ENCODE data around the gene SEMA5B.

Gene SEMA5B

DNA sequence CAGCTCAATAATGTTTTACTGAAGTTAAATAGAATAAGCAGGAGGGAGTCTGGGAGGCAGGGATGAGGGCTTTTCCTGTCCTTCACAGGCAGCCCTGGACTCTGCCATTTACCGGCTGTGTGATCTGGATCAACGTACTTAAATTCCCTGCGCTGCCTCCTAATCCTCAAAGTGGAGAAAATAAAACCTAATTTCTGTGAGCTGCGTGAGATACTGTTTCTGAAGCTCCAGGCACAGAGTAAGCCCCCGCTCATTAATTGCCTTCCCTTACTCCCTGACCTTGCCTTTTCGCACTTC lies 39.0 kb upstream of the SEMA5B start:
- no peak for DNase-seq (ENCODE audit: low read depth)
- TF ChIP-seq, protein P1, sequence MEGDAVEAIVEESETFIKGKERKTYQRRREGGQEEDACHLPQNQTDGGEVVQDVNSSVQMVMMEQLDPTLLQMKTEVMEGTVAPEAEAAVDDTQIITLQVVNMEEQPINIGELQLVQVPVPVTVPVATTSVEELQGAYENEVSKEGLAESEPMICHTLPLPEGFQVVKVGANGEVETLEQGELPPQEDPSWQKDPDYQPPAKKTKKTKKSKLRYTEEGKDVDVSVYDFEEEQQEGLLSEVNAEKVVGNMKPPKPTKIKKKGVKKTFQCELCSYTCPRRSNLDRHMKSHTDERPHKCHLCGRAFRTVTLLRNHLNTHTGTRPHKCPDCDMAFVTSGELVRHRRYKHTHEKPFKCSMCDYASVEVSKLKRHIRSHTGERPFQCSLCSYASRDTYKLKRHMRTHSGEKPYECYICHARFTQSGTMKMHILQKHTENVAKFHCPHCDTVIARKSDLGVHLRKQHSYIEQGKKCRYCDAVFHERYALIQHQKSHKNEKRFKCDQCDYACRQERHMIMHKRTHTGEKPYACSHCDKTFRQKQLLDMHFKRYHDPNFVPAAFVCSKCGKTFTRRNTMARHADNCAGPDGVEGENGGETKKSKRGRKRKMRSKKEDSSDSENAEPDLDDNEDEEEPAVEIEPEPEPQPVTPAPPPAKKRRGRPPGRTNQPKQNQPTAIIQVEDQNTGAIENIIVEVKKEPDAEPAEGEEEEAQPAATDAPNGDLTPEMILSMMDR (conservative IDR thresholded peaks at IDR 0.05; ENCODE audit: control insufficient read depth, insufficient read depth, low read depth, low read length) = no peak
- peak overlapping the region; percentile 89 for H3K4me3 ChIP-seq (ENCODE audit: control insufficient read depth, low read depth, low read length)

DNA sequence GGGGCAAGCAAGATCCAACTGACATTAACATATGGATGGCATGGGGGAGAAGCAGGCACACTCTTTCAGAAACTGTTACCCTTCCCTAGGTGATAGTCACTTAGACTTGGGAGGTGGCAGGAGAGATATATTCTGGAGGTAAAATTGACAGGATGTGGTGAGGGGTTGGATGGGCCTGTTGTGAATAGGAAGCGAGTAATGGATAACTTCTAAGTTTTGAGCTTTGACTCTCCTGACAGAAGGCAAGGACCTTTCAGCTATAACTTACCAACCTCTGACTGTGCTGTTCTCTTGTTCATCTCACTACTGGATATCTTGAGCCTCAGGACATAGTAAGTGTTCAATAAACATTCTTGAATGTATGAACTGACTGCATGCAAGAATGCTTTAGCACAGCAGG lies 37.4 kb upstream of the SEMA5B start:
- TF ChIP-seq, protein P1 (conservative IDR thresholded peaks at IDR 0.05; ENCODE audit: control insufficient read depth, insufficient read depth, low read depth, low read length) = no peak
- no peak overlapping the region for H3K4me3 ChIP-seq (ENCODE audit: control insufficient read depth, low read depth, low read length)
- no peak for DNase-seq (ENCODE audit: low read depth)

DNA sequence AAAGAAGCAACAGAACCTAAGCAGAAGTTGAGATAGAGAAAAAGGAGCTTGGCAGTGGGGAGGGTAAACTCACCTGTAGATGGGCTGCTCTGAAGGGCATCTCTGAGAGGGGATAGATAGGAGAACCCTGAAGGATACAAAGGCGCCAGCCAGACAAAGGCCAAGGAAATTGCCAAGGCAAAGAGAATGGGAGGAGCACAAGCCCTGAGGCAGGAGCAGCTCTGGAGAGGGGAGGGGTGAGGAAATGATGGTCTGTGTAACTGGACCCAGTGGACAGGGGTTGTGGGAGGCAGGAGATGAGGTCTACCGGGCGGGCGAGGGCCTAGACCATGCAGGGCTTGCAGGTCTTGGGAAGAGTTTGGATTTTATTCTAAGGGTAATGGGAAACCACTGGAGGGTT lies 36.9 kb upstream of the SEMA5B start:
- DNase-seq (ENCODE audit: low read depth) = no peak
- TF ChIP-seq, protein P1 (conservative IDR thresholded peaks at IDR 0.05; ENCODE audit: control insufficient read depth, insufficient read depth, low read depth, low read length) = no peak
- no peak overlapping the region for H3K4me3 ChIP-seq (ENCODE audit: control insufficient read depth, low read depth, low read length)

DNA sequence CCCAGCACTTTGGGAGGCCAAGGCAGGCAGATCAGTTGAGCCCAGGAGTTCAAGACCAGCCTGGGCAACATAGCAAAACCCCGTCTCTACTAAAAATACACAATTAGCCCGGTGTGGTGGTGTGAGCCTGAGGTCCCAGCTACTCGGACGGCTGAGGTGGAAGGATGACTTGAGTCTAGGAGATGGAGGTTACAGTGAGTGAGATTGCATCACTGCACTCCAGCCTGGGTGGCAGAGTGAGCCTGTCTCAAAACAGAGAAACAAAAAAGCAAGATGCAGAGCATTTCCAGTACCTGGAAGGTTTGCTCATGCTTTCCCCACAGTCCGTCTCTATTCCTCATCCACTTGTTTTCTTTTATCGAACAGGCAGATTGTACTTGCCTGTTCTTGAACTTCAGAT lies 35.5 kb upstream of the SEMA5B start:
- no peak for DNase-seq (ENCODE audit: low read depth)
- TF ChIP-seq, protein P1 (conservative IDR thresholded peaks at IDR 0.05; ENCODE audit: control insufficient read depth, insufficient read depth, low read depth, low read length) = no peak
- H3K4me3 ChIP-seq (ENCODE audit: control insufficient read depth, low read depth, low read length) = no peak overlapping the region

DNA sequence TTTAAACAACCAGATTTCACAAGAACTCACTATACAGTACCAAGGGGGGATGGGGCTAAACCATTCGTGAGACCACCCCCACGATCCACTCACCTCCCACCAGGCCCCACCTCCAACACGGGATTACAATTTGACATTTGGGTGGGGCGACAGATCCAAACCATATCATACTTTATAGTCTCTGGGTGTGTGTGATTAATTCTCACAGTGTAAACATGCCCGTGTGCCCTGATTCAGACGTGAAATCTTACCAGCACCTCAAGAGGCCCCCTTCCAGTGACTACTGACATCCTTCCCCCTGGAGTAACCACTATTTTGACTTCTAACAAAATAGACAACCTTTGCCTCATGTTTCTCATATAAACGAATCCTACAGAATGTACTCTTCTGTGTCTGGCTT lies 34.3 kb upstream of the SEMA5B start:
- TF ChIP-seq, protein P1 (conservative IDR thresholded peaks at IDR 0.05; ENCODE audit: control insufficient read depth, insufficient read depth, low read depth, low read length) = no peak
- H3K4me3 ChIP-seq (ENCODE audit: control insufficient read depth, low read depth, low read length) = no peak overlapping the region
- no peak for DNase-seq (ENCODE audit: low read depth)

DNA sequence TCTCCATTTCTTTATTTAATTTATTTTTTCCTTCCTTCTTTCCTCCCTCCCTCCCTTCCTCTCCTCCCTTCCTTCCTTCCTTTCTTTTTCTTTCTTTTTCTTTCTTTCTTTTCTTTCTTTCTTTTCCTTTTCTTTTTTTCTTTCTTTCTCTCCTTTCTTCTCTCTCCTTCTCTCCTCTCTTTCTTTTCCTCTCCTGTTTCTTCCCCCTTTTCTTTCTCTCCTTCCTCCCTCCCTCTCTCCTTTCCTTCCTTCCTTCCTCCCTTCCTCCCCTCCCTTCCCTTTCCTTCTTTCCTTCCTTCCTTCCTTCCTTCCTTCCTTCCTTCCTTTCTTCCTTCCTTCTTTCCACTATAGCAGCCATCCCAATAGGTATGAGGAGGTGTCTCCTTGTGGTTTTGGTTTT lies 32.5 kb upstream of the SEMA5B start:
- TF ChIP-seq, protein P1 (conservative IDR thresholded peaks at IDR 0.05; ENCODE audit: control insufficient read depth, insufficient read depth, low read depth, low read length) = no peak
- no peak for DNase-seq (ENCODE audit: low read depth)

DNA sequence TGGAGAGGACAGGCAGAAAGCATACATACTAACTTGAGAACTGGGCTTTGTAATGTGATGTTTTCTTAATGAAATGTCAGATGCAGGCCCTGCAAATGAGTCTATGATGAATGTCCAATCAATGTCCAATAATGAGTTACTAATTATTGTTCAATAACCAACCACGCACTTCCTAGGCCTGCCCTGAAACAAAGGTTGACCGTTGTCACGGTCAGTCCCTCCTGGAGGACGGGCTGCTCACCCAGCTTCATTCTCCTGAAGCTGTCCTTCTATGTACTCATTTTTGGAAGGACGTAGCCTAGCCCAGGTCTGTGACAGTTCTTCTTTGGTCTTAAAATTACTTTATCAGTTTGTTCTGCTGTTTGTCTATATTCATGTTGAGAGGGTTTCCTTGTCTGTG lies 30.9 kb upstream of the SEMA5B start:
- H3K4me3 ChIP-seq (ENCODE audit: control insufficient read depth, low read depth, low read length) = no peak overlapping the region
- TF ChIP-seq, protein P1 (conservative IDR thresholded peaks at IDR 0.05; ENCODE audit: control insufficient read depth, insufficient read depth, low read depth, low read length) = no peak
- DNase-seq (ENCODE audit: low read depth) = no peak

More for the DNA sequence above, 32.5 kb upstream of the SEMA5B start:
- no peak overlapping the region for H3K4me3 ChIP-seq (ENCODE audit: control insufficient read depth, low read depth, low read length)

All from fibroblast of mammary gland (primary cell).